Body of pancreas (tissue), 4 donors: ENCODE measurements around the gene FAM193A. TPM values are rescaled to one million over a fixed set of nuclear protein-coding genes. Genes with fewer than 3 reads are reported as not detected.

ENCODE experiments used
- ATAC-seq: fragments of 150-250 bp; one replicate; pipeline ENCODE4 v1.9.1; 2016
- DNase-seq, 4 donors: peaks; one replicate each; pipeline ENCODE4 v3.0.0-alpha.2; 2019
- H3K27ac ChIP-seq, 4 donors: fragments of 200-600 bp; sonication (generic); 1 replicate in 3 of 4; 2 replicates in 1 of 4; pipeline versions ENCODE4 v1.5.1 to v1.6.1; 2016 to 2019; ENCODE audit warnings: mild to moderate bottlenecking in 1 of 4, mixed read lengths in 1 of 4, moderate library complexity in 1 of 4
- H3K27me3 ChIP-seq, 2 donors: fragments of 200-600 bp; sonication (generic); one replicate each; pipeline ENCODE4 v1.6.0; 2016; ENCODE audit warnings: mild to moderate bottlenecking in 1 of 2
- H3K36me3 ChIP-seq, 2 donors: fragments of 200-600 bp; sonication (generic); replicated peaks in 1 of 2; 2 replicates each; pipeline ENCODE4 v1.5.1; 2016; ENCODE audit warnings: low read depth in 2 of 2; ENCODE audit not compliant: insufficient read depth in 1 of 2
- H3K4me1 ChIP-seq: fragments of 200-600 bp; sonication (generic); one replicate; pipeline ENCODE4 v1.6.0; 2016
- H3K4me3 ChIP-seq, 2 donors: fragments of 200-600 bp; sonication (generic); 1 replicate in 1 of 2; 2 replicates in 1 of 2; pipeline ENCODE4 v1.5.1; 2016 to 2019
- H3K9me3 ChIP-seq, 3 donors: fragments of 200-600 bp; sonication (generic); 1 replicate in 2 of 3; 2 replicates in 1 of 3; pipeline ENCODE4 v1.5.1; 2016
- CTCF ChIP-seq, 7 experiments: fragments of 450-650 bp in 4 of 7; fragments of 200-600 bp in 3 of 7; sonication (generic) in 3 of 7; IDR thresholded peaks; one replicate each; pipeline ENCODE4 v1.5.1; 2016 to 2019; ENCODE audit warnings: antibody characterized with exemption in 7 of 7
- POLR2A ChIP-seq, 3 donors: fragments of 450-650 bp; IDR thresholded peaks; one replicate each; pipeline ENCODE4 v1.6.1; 2016; ENCODE audit warnings: antibody characterized with exemption in 3 of 3, mild to moderate bottlenecking in 2 of 3
- WGBS, 2 donors: methylation state at CpG; one replicate each; pipeline ENCODE4 v1.1.5; 2017; 5-methylcytosine and 5-hydroxymethylcytosine counted together
- intact Hi-C: fragments of 100-400 bp; cut with DNase I; formaldehyde crosslinking; loops from one replicate; pipeline ENCODE4 v1.15.1; 2023
- total RNA-seq, 2 donors: library from RNA; depleted of rRNA; stranded (reverse); fragments of >200 nt; gene quantifications; one replicate each; pipeline ENCODE4 v1.1.0, GENCODE V29; 2016

The FAM193A gene
- total RNA-seq, 2 donors from 2014 or later = 14.8 to 22.7 TPM

GRCh38 chr4:2515830-2516550, 20.5 kb upstream of the FAM193A start:
- H3K9me3 ChIP-seq = no peaks in the 10 kb centered on the region
- no peak overlapping the region for H3K27ac ChIP-seq
- peaks cover 0 to 21% of the 10 kb centered on the region in 2 donors for H3K36me3 ChIP-seq
- H3K27me3 ChIP-seq = no peaks in the 10 kb centered on the region
- ATAC-seq (no peak), DNase-seq (peak in 3 of 4 donors; percentile 8 to 29 (median 23))
- no peak for TF ChIP-seq CTCF (IDR thresholded peaks at IDR 0.05)
- no peak for TF ChIP-seq POLR2A (IDR thresholded peaks at IDR 0.05)
- H3K4me1 ChIP-seq = no peaks in the 10 kb centered on the region
- no peak overlapping the region for H3K4me3 ChIP-seq
- intact Hi-C loops = no loop called here
- 33 to 61% methylated on average over 2 to 4 of the region's 4 CpGs for WGBS, 2 donors

GRCh38 chr4:2516635-2517034, 19.8 kb upstream of the FAM193A start:
- 70 to 94% methylated on average over 2 of the region's 2 CpGs for WGBS, 2 donors
- H3K27ac ChIP-seq = no peak overlapping the region

GRCh38 chr4:2526559-2526958, 9.9 kb upstream of the FAM193A start:
- DNase-seq = no peak
- Histone ChIP-seq H3K27ac (no peak overlapping the region), H3K9me3 (no peaks in the 10 kb centered on the region), H3K27me3 (no peaks in the 10 kb centered on the region), H3K4me3 (no peak overlapping the region), H3K4me1 (no peaks in the 10 kb centered on the region), H3K36me3 (no peaks in the 10 kb centered on the region)
- ATAC-seq = no peak
- intact Hi-C loops = no loop called here
- TF ChIP-seq CTCF (IDR thresholded peaks at IDR 0.05) = no peak
- no peak for TF ChIP-seq POLR2A (IDR thresholded peaks at IDR 0.05)
- 95 to 96% methylated on average over 9 of the region's 9 CpGs for WGBS, 2 donors

More at GRCh38 chr4:2516635-2517034, 19.8 kb upstream of the FAM193A start:
- TF ChIP-seq CTCF (IDR thresholded peaks at IDR 0.05) (no peak), POLR2A (IDR thresholded peaks at IDR 0.05) (no peak)
- H3K4me1 ChIP-seq = no peaks in the 10 kb centered on the region
- H3K9me3 ChIP-seq = no peaks in the 10 kb centered on the region
- no peak for DNase-seq
- no peak for ATAC-seq
- no peak overlapping the region for H3K4me3 ChIP-seq
- H3K27me3 ChIP-seq = no peaks in the 10 kb centered on the region
- peaks cover 0 to 21% of the 10 kb centered on the region in 2 donors for H3K36me3 ChIP-seq
- intact Hi-C loops = no loop called here

GRCh38 chr4:2534904-2535375, 1.5 kb upstream of the FAM193A start:
- TF ChIP-seq CTCF (IDR thresholded peaks at IDR 0.05) (no peak), POLR2A (IDR thresholded peaks at IDR 0.05) (no peak)
- H3K9me3 ChIP-seq = no peaks in the 10 kb centered on the region
- no peaks in the 10 kb centered on the region for H3K27me3 ChIP-seq
- H3K36me3 ChIP-seq = no peaks in the 10 kb centered on the region
- DNase-seq (no peak), ATAC-seq (no peak)
- peak overlapping the region; percentile 73 to 93 (median 90) for H3K27ac ChIP-seq
- no peak overlapping the region for H3K4me3 ChIP-seq
- WGBS, 2 donors = 67 to 94% methylated on average over 3 to 5 of the region's 5 CpGs
- intact Hi-C loops = no loop called here
- peaks cover 25% of the 10 kb centered on the region for H3K4me1 ChIP-seq
